ENCODE results near the gene GNPTAB. TPM values are rescaled to one million over a fixed set of nuclear protein-coding genes. Genes with fewer than 3 reads are reported as not detected.
"Not testable (repeated sequence)": the region's sequence is repeated elsewhere in the genome, so short reads cannot be mapped to it uniquely, and the experiment has no call there.

The GNPTAB gene
- total RNA-seq, 2 experiments from 2014 or later = 20.4 to 24.0 TPM

- ChIA-PET CTCF (interaction anchor here (1.0 to 1.1 kb wide), 2 partner anchors 33 to 55 kb away, joined by 3 to 4 read pairs; partner anchors contain the start of gene GNPTAB), POLR2A (no interaction called here)
- H3K27me3 Mint-ChIP-seq = peaks cover 3% of the 10 kb centered on the region
- H3K4me1 Mint-ChIP-seq = peaks cover 29% of the 10 kb centered on the region
- no peak overlapping the region for H3K4me3 Mint-ChIP-seq
- no peak overlapping the region for H3K27ac Mint-ChIP-seq
- peaks cover 6% of the 10 kb centered on the region for H3K9me3 Mint-ChIP-seq (ENCODE audit: low read depth)
- DNase-seq = no peak
- intact Hi-C loops (cut with DNase I, micrococcal nuclease) = no loop called here
- peaks cover 4% of the 10 kb centered on the region for H3K36me3 Mint-ChIP-seq (ENCODE audit: low read depth)
- ATAC-seq = no peak
Observed at GRCh38 chr12:101863981-101864380, 33.2 kb upstream of the GNPTAB start.

GRCh38 chr12:101862245-101862644 lies 31.5 kb upstream of the GNPTAB start:
- H3K4me3 Mint-ChIP-seq = no peak overlapping the region
- peaks cover 4% of the 10 kb centered on the region for H3K36me3 Mint-ChIP-seq (ENCODE audit: low read depth)
- no peak overlapping the region for H3K27ac Mint-ChIP-seq
- peaks cover 29% of the 10 kb centered on the region for H3K4me1 Mint-ChIP-seq
- H3K9me3 Mint-ChIP-seq (ENCODE audit: low read depth) = peaks cover 6% of the 10 kb centered on the region
- H3K27me3 Mint-ChIP-seq = peaks cover 3% of the 10 kb centered on the region
- no peak for ATAC-seq
- POLR2A ChIA-PET = no interaction called here
- DNase-seq = no peak
- intact Hi-C loops (cut with DNase I, micrococcal nuclease) = no loop called here
- CTCF ChIA-PET = no interaction called here

GRCh38 chr12:101861688-101862087 lies 30.9 kb upstream of the GNPTAB start:
- H3K4me3 Mint-ChIP-seq = not testable (repeated sequence)
- peaks cover 29% of the 10 kb centered on the region for H3K4me1 Mint-ChIP-seq

GRCh38 chr12:101859664-101860607 lies 29.2 kb upstream of the GNPTAB start:
- Mint-ChIP-seq H3K36me3 (ENCODE audit: low read depth) (peaks cover 2% of the 10 kb centered on the region), H3K27me3 (peaks cover 1% of the 10 kb centered on the region), H3K27ac (no peak overlapping the region), H3K4me3 (no peak overlapping the region), H3K9me3 (ENCODE audit: low read depth) (peaks cover under 1% of the 10 kb centered on the region), H3K4me1 (peaks cover 27% of the 10 kb centered on the region)
- intact Hi-C loops (cut with DNase I, micrococcal nuclease) = loop anchor here in 1 of 2 experiments (1.0 kb wide), 1 partner anchor 41 kb away; no protein-coding TSS in a partner anchor
- ChIA-PET POLR2A (interaction anchor here (0.6 kb wide), 1 partner anchor 533 kb away, joined by 3 read pairs; no protein-coding TSS in a partner anchor), CTCF (interaction anchor here (0.6 to 0.8 kb wide), 3 partner anchors 66 to 288 kb away, joined by 3 read pairs; no protein-coding TSS in a partner anchor)
- DNase-seq = no peak
- ATAC-seq = peak; percentile 87

More at GRCh38 chr12:101861688-101862087, 30.9 kb upstream of the GNPTAB start:
- intact Hi-C loops (cut with DNase I, micrococcal nuclease); CTCF ChIA-PET; H3K27ac Mint-ChIP-seq; POLR2A ChIA-PET; H3K9me3 Mint-ChIP-seq (ENCODE audit: low read depth); ATAC-seq; DNase-seq; H3K27me3 Mint-ChIP-seq; H3K36me3 Mint-ChIP-seq (ENCODE audit: low read depth): not testable (repeated sequence)

GRCh38 chr12:101858361-101858760 lies 27.6 kb upstream of the GNPTAB start:
- no peak overlapping the region for H3K4me3 Mint-ChIP-seq
- no peaks in the 10 kb centered on the region for H3K27me3 Mint-ChIP-seq
- no peak for ATAC-seq
- DNase-seq = no peak
- peaks cover 27% of the 10 kb centered on the region for H3K4me1 Mint-ChIP-seq
- no peaks in the 10 kb centered on the region for H3K9me3 Mint-ChIP-seq (ENCODE audit: low read depth)
- intact Hi-C loops (cut with DNase I, micrococcal nuclease) = no loop called here
- H3K27ac Mint-ChIP-seq = no peak overlapping the region
- ChIA-PET CTCF (no interaction called here), POLR2A (no interaction called here)
- peaks cover 1% of the 10 kb centered on the region for H3K36me3 Mint-ChIP-seq (ENCODE audit: low read depth)

- ChIA-PET CTCF (no interaction called here), POLR2A (no interaction called here)
- Mint-ChIP-seq H3K27ac (no peak overlapping the region), H3K9me3 (ENCODE audit: low read depth) (no peaks in the 10 kb centered on the region), H3K27me3 (no peaks in the 10 kb centered on the region), H3K4me3 (no peak overlapping the region), H3K36me3 (ENCODE audit: low read depth) (peaks cover 1% of the 10 kb centered on the region), H3K4me1 (peaks cover 27% of the 10 kb centered on the region)
- ATAC-seq (no peak), DNase-seq (no peak)
- intact Hi-C loops (cut with DNase I, micrococcal nuclease) = no loop called here
Observed at GRCh38 chr12:101857043-101857558, 26.3 kb upstream of the GNPTAB start.

GRCh38 chr12:101856614-101857013 lies 25.9 kb upstream of the GNPTAB start:
- CTCF ChIA-PET = interaction anchor here (0.6 to 1.1 kb wide), 2 partner anchors 14 to 1156 kb away, joined by 3 to 4 read pairs; no protein-coding TSS in a partner anchor
- intact Hi-C loops (cut with DNase I, micrococcal nuclease) = not testable (repeated sequence)

GRCh38 chr12:101855976-101856375 lies 25.2 kb upstream of the GNPTAB start:
- CTCF ChIA-PET = interaction anchor here (0.6 to 1.9 kb wide), 3 partner anchors 13 to 1156 kb away, joined by 3 to 14 read pairs (median 4); no protein-coding TSS in a partner anchor
- no peak overlapping the region for H3K4me3 Mint-ChIP-seq
- peaks cover 1% of the 10 kb centered on the region for H3K36me3 Mint-ChIP-seq (ENCODE audit: low read depth)
- ATAC-seq (no peak), DNase-seq (no peak)
- peaks cover 26% of the 10 kb centered on the region for H3K4me1 Mint-ChIP-seq
- no peaks in the 10 kb centered on the region for H3K9me3 Mint-ChIP-seq (ENCODE audit: low read depth)
- POLR2A ChIA-PET = no interaction called here
- intact Hi-C loops (cut with DNase I, micrococcal nuclease) = no loop called here
- H3K27me3 Mint-ChIP-seq = no peaks in the 10 kb centered on the region
- no peak overlapping the region for H3K27ac Mint-ChIP-seq

More at GRCh38 chr12:101856614-101857013, 25.9 kb upstream of the GNPTAB start:
- H3K27ac Mint-ChIP-seq; H3K9me3 Mint-ChIP-seq (ENCODE audit: low read depth); POLR2A ChIA-PET; ATAC-seq; H3K4me3 Mint-ChIP-seq; DNase-seq; H3K27me3 Mint-ChIP-seq; H3K36me3 Mint-ChIP-seq (ENCODE audit: low read depth): not testable (repeated sequence)
- H3K4me1 Mint-ChIP-seq = peaks cover 27% of the 10 kb centered on the region

- DNase-seq (no peak), ATAC-seq (no peak)
- intact Hi-C loops (cut with DNase I, micrococcal nuclease) = no loop called here
- H3K4me1 Mint-ChIP-seq = peaks cover 24% of the 10 kb centered on the region
- H3K4me3 Mint-ChIP-seq = no peak overlapping the region
- H3K27me3 Mint-ChIP-seq = no peaks in the 10 kb centered on the region
- no peak overlapping the region for H3K27ac Mint-ChIP-seq
- ChIA-PET CTCF (interaction anchor here (0.6 to 1.9 kb wide), 3 partner anchors 12 to 16 kb away, joined by 3 to 14 read pairs (median 4); no protein-coding TSS in a partner anchor), POLR2A (no interaction called here)
- no peaks in the 10 kb centered on the region for H3K9me3 Mint-ChIP-seq (ENCODE audit: low read depth)
- peaks cover 1% of the 10 kb centered on the region for H3K36me3 Mint-ChIP-seq (ENCODE audit: low read depth)
Observed at GRCh38 chr12:101855364-101855884, 24.7 kb upstream of the GNPTAB start.

GRCh38 chr12:101854747-101855146 lies 24.0 kb upstream of the GNPTAB start:
- H3K4me1 Mint-ChIP-seq = peaks cover 22% of the 10 kb centered on the region
- no peak overlapping the region for H3K4me3 Mint-ChIP-seq
- intact Hi-C loops (cut with DNase I, micrococcal nuclease) = no loop called here
- H3K9me3 Mint-ChIP-seq (ENCODE audit: low read depth) = no peaks in the 10 kb centered on the region
- ChIA-PET CTCF (interaction anchor here (0.6 to 1.9 kb wide), 3 partner anchors 12 to 44 kb away, joined by 3 to 14 read pairs (median 3); no protein-coding TSS in a partner anchor), POLR2A (no interaction called here)
- ATAC-seq (no peak), DNase-seq (no peak)
- no peaks in the 10 kb centered on the region for H3K27me3 Mint-ChIP-seq
- H3K27ac Mint-ChIP-seq = no peak overlapping the region
- peaks cover 1% of the 10 kb centered on the region for H3K36me3 Mint-ChIP-seq (ENCODE audit: low read depth)

GRCh38 chr12:101852998-101853397 lies 22.2 kb upstream of the GNPTAB start:
- Mint-ChIP-seq H3K4me3 (no peak overlapping the region), H3K27me3 (no peaks in the 10 kb centered on the region), H3K36me3 (ENCODE audit: low read depth) (peaks cover 1% of the 10 kb centered on the region), H3K27ac (no peak overlapping the region), H3K4me1 (peaks cover 13% of the 10 kb centered on the region), H3K9me3 (ENCODE audit: low read depth) (no peaks in the 10 kb centered on the region)
- ATAC-seq (no peak), DNase-seq (no peak)
- CTCF ChIA-PET = interaction anchor here (1.3 to 1.9 kb wide), 2 partner anchors 12 to 22 kb away, joined by 3 to 9 read pairs; partner anchors contain the start of gene GNPTAB
- intact Hi-C loops (cut with DNase I, micrococcal nuclease) = no loop called here
- POLR2A ChIA-PET = no interaction called here

Data from activated CD4-positive, alpha-beta T cell treated with anti-CD3 and anti-CD28 coated beads for 36 hours (primary cell).